B cell (primary cell): ENCODE data around the gene TBC1D2. TPM values are rescaled to one million over a fixed set of nuclear protein-coding genes. Genes with fewer than 3 reads are reported as not detected.

Experiments
- ATAC-seq: fragments of 200-7000 bp; cut with Tn5 transposase; one replicate; pipeline ENCODE4 v1.10.0; 2021; ENCODE audit warnings: low read depth, mild to moderate bottlenecking, moderate number of reproducible peaks, moderate library complexity
- CTCF ChIA-PET: fragments of 350-600 bp; sonication (Branson Sonifier 250); formaldehyde crosslinking; loops from one replicate; lab custom pipeline; 2021; ENCODE audit warnings: antibody characterized with exemption, inconsistent platforms; lab: Charles Lee
- POLR2A ChIA-PET: fragments of 350-600 bp; sonication (Branson Sonifier 250); formaldehyde crosslinking; loops from one replicate; lab custom pipeline; 2021; ENCODE audit warnings: antibody characterized with exemption; lab: Charles Lee
- DNase-seq: peaks from one replicate; pipeline ENCODE4 v3.0.0; 2013
- H2AFZ ChIP-seq: 2 replicates; pipeline ENCODE4 v1.6.1; 2012; ENCODE audit warnings: mild to moderate bottlenecking, low read depth, low read length; ENCODE audit not compliant: insufficient read depth, poor library complexity, severe bottlenecking
- H3K27ac ChIP-seq, 2 donors: 1 replicate in 1 of 2; 2 replicates in 1 of 2; pipeline ENCODE4 v1.5.1; 2012 to 2013; ENCODE audit warnings: low read length in 2 of 2, mild to moderate bottlenecking in 2 of 2, moderate library complexity in 1 of 2
- H3K27me3 ChIP-seq, 4 experiments: fragments of 200-600 bp in 1 of 4; sonication (generic) in 1 of 4; replicated peaks in 1 of 4; 1 replicate in 2 of 4; 2 replicates in 2 of 4; pipeline versions ENCODE4 v1.6.1 to v1.7.0; 2013 to 2016; ENCODE audit warnings: low read length in 3 of 4, mild to moderate bottlenecking in 2 of 4, mixed read lengths in 1 of 4, moderate library complexity in 1 of 4; ENCODE audit not compliant: insufficient read depth in 4 of 4, control insufficient read depth in 3 of 4; ENCODE audit errors: control extremely low read depth in 1 of 4
- H3K36me3 ChIP-seq, 2 experiments: replicated peaks in 1 of 2; 1 replicate in 1 of 2; 2 replicates in 1 of 2; pipeline versions ENCODE4 v1.6.1 to v1.7.1; 2013; ENCODE audit warnings: low read length in 1 of 2; ENCODE audit not compliant: insufficient read depth in 2 of 2, control insufficient read depth in 1 of 2; ENCODE audit errors: control extremely low read depth in 1 of 2, extremely low read depth in 1 of 2
- H3K4me1 ChIP-seq, 2 donors: fragments of 200-600 bp in 1 of 2; sonication (generic) in 1 of 2; 1 replicate in 1 of 2; 2 replicates in 1 of 2; pipeline versions ENCODE4 v1.5.1 to v1.6.1; 2013 to 2017; ENCODE audit warnings: low read length in 2 of 2; ENCODE audit not compliant: control insufficient read depth in 2 of 2, insufficient read depth in 2 of 2
- H3K4me2 ChIP-seq: replicated peaks from 2 replicates; pipeline ENCODE3; 2012; ENCODE audit warnings: mild to moderate bottlenecking, low read depth, low read length; ENCODE audit not compliant: poor library complexity, severe bottlenecking
- H3K4me3 ChIP-seq, 5 experiments: fragments of 200-600 bp in 1 of 5; sonication (generic) in 1 of 5; 1 replicate in 3 of 5; 2 replicates in 2 of 5; pipeline versions ENCODE4 v1.5.1 to v1.7.0; 2011 to 2016; ENCODE audit warnings: low read length in 4 of 5, mild to moderate bottlenecking in 4 of 5, low read depth in 2 of 5, control low read depth in 1 of 5, moderate library complexity in 1 of 5; ENCODE audit not compliant: insufficient read depth in 1 of 5; ENCODE audit errors: control extremely low read depth in 1 of 5, extremely low read depth in 1 of 5
- H3K79me2 ChIP-seq: fragments of 200-600 bp; sonication (generic); one replicate; pipeline ENCODE4 v1.6.0; 2016; ENCODE audit warnings: low read length; ENCODE audit not compliant: control insufficient read depth, insufficient read depth
- H3K9ac ChIP-seq: fragments of 200-600 bp; sonication (generic); 2 replicates; pipeline ENCODE4 v1.6.1; 2017; ENCODE audit warnings: mild to moderate bottlenecking, low read length, moderate library complexity
- H3K9me3 ChIP-seq, 3 donors: one replicate each; pipeline versions ENCODE4 v1.6.1 to v1.7.1; 2013; ENCODE audit warnings: low read length in 2 of 3; ENCODE audit not compliant: control insufficient read depth in 2 of 3, insufficient read depth in 1 of 3; ENCODE audit errors: control extremely low read depth in 1 of 3
- H4K20me1 ChIP-seq: 2 replicates; pipeline ENCODE4 v1.6.0; 2012; ENCODE audit warnings: mild to moderate bottlenecking, low read length; ENCODE audit not compliant: insufficient read depth, control insufficient read depth, poor library complexity, severe bottlenecking
- H3K27ac Mint-ChIP-seq: one replicate; pipeline ENCODE4 v1.8.0; 2021; ENCODE audit warnings: mixed read lengths
- H3K27me3 Mint-ChIP-seq: one replicate; pipeline ENCODE4 v1.8.0; 2021; ENCODE audit warnings: mixed read lengths
- H3K4me1 Mint-ChIP-seq: one replicate; pipeline ENCODE4 v1.8.0; 2021; ENCODE audit warnings: mixed read lengths
- H3K4me3 Mint-ChIP-seq: one replicate; pipeline ENCODE4 v1.8.0; 2021; ENCODE audit warnings: mixed read lengths
- H3K9me3 Mint-ChIP-seq: one replicate; pipeline ENCODE4 v1.8.0; 2022; ENCODE audit warnings: mixed read lengths; ENCODE audit not compliant: insufficient read depth
- EZH2 ChIP-seq: IDR thresholded peaks from 2 replicates; pipeline ENCODE4 v1.6.1; 2012; ENCODE audit warnings: borderline replicate concordance, low read depth, mild to moderate bottlenecking, moderate library complexity, low read length; ENCODE audit not compliant: insufficient read depth, poor library complexity, severe bottlenecking
- WGBS: methylation state at CpG from one replicate; pipeline ENCODE4 v1.1.5; 2013; ENCODE audit warnings: missing lambda C conversion rate; ENCODE audit not compliant: insufficient coverage; 5-methylcytosine and 5-hydroxymethylcytosine counted together
- intact Hi-C: fragments of 100-400 bp; cut with micrococcal nuclease; formaldehyde crosslinking; loops from one replicate; pipeline ENCODE4 v1.10.0; 2022
- polyA plus RNA-seq: library from polyadenylated mRNA; depleted of rRNA; stranded (reverse); fragments of >200 nt; gene quantifications from 2 replicates; pipeline ENCODE4 v1.2.3, GENCODE V29; 2012
- total RNA-seq, 2 donors: library from RNA; stranded (reverse); fragments of 120-200 nt in 1 of 2; gene quantifications; 1 replicate in 1 of 2; 2 replicates in 1 of 2; pipeline versions ENCODE4 v1.2.3 to v1.2.4, GENCODE V29; 2013 to 2022
- TF ChIP-seq, protein P1 (sequence below): fragments of 200-600 bp; IDR thresholded peaks from one replicate; pipeline ENCODE4 v1.8.0; 2022; ENCODE audit warnings: antibody characterized with exemption, mild to moderate bottlenecking

The TBC1D2 gene
- total and polyA plus RNA-seq, 2 donors (not counting 1 experiment from before 2014, with no cell fraction given): 5.0 to 5.3 TPM

DNA sequence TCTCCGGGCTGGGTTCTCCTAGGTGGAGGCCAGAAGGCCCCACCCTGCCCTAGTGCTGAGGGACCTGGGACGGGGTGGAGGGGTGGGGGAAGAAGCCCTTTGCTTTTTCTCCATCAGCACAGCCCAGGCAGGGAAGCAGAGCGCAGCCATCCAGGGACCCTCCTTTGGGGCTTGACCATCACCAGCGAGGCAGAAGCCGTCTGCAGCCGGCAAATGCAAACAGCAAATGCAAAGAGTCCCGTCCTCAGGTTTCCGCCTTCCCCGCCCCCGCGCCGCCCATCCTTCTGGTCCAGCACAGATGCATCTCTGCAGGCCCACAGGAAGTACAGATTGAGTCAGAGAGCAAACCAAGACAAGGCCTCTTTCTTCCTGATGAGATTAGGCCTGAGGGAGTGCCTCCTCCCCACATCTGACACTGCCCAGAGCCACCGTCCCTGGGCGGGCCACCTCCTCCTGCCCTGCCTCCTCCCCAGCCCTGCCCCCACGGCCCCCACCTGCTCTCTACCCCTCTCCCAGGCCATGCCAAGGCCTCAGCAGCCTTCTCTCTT is 86.4 kb downstream of the TBC1D2 start:
- no peak overlapping the region for H3K4me3 ChIP-seq
- Mint-ChIP-seq H3K27me3 (peaks cover 3% of the 10 kb centered on the region), H3K9me3 (no peaks in the 10 kb centered on the region), H3K4me1 (peaks cover 9% of the 10 kb centered on the region), H3K27ac (peak overlapping the region; percentile 86), H3K4me3 (peak overlapping the region; percentile 32)
- peak overlapping the region; percentile 64 for H2AFZ ChIP-seq
- H3K27ac ChIP-seq: peak overlapping the region; percentile 32 to 38
- no peaks in the 10 kb centered on the region for H3K79me2 ChIP-seq
- peaks cover 0 to 12% of the 10 kb centered on the region in 2 donors for H3K4me1 ChIP-seq
- TF ChIP-seq EZH2: no peak
- TF ChIP-seq, protein P1, sequence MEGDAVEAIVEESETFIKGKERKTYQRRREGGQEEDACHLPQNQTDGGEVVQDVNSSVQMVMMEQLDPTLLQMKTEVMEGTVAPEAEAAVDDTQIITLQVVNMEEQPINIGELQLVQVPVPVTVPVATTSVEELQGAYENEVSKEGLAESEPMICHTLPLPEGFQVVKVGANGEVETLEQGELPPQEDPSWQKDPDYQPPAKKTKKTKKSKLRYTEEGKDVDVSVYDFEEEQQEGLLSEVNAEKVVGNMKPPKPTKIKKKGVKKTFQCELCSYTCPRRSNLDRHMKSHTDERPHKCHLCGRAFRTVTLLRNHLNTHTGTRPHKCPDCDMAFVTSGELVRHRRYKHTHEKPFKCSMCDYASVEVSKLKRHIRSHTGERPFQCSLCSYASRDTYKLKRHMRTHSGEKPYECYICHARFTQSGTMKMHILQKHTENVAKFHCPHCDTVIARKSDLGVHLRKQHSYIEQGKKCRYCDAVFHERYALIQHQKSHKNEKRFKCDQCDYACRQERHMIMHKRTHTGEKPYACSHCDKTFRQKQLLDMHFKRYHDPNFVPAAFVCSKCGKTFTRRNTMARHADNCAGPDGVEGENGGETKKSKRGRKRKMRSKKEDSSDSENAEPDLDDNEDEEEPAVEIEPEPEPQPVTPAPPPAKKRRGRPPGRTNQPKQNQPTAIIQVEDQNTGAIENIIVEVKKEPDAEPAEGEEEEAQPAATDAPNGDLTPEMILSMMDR: no peak
- H3K36me3 ChIP-seq: no peaks in the 10 kb centered on the region
- no peaks in the 10 kb centered on the region for H4K20me1 ChIP-seq
- H3K9ac ChIP-seq: no peak overlapping the region
- 63% methylated on average over 14 of the region's 15 CpGs for WGBS
- intact Hi-C loops: no loop called here
- ChIA-PET CTCF (no interaction called here), POLR2A (no interaction called here)
- no peaks in the 10 kb centered on the region for H3K9me3 ChIP-seq
- H3K27me3 ChIP-seq: no peaks in the 10 kb centered on the region
- ATAC-seq: peak; percentile 69
- H3K4me2 ChIP-seq: peak overlapping the region; percentile 37
- no peak for DNase-seq

DNA sequence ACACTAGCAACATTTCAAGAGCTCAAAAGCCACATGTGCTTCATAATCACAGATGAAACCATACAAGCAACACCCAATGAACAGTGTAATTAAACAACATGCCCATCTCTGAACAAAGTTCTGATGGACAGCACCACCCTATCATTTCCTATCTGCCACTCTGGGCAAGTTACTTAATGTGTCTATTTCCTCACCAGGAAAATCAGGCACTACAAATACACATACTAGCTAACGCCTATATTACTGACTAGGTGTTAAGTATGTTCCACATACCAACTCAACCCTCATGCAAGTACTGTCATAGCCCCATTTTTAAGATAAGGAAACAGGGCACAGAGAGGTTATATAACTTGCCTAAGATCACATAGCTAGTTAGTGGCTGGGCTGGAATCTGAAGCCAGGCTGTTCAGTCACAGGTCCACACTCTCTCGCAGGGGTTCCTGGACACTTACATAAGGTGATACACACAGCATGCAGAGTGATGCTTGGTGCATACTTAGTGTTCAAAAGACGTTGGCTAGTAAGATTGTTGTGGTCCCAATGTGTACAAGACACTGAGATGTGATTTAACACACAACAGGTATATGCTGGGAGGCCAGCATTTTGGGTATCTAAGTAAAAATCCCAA is 87.2 kb downstream of the TBC1D2 start:
- WGBS: 100% methylated on average over 2 of the region's 3 CpGs
- POLR2A ChIA-PET: no interaction called here
- H3K27me3 ChIP-seq: no peaks in the 10 kb centered on the region
- no peaks in the 10 kb centered on the region for H3K36me3 ChIP-seq
- H3K9me3 ChIP-seq: no peaks in the 10 kb centered on the region
- Mint-ChIP-seq H3K4me1 (peaks cover 9% of the 10 kb centered on the region), H3K4me3 (peak overlapping the region; percentile 32), H3K27ac (peak overlapping the region; percentile 86), H3K27me3 (peaks cover 3% of the 10 kb centered on the region), H3K9me3 (no peaks in the 10 kb centered on the region)
- intact Hi-C loops: no loop called here
- no peaks in the 10 kb centered on the region for H3K79me2 ChIP-seq
- H3K27ac ChIP-seq: no peak overlapping the region
- H4K20me1 ChIP-seq: no peaks in the 10 kb centered on the region
- ATAC-seq (no peak), DNase-seq (no peak)
- CTCF ChIA-PET: no interaction called here
- H2AFZ ChIP-seq: peak overlapping the region; percentile 64
- H3K4me1 ChIP-seq: peaks cover 0 to 12% of the 10 kb centered on the region in 2 donors
- TF ChIP-seq EZH2: no peak
- TF ChIP-seq, protein P1: no peak
- H3K4me2 ChIP-seq: no peak overlapping the region
- no peak overlapping the region for H3K9ac ChIP-seq
- H3K4me3 ChIP-seq: no peak overlapping the region
